Ovary (tissue), 9 donors: ENCODE data around the gene GRK6. TPM values are rescaled to one million over a fixed set of nuclear protein-coding genes. Genes with fewer than 3 reads are reported as not detected.

Experiments used
- DNase-seq, 5 donors: peaks; one replicate each; pipeline ENCODE4 v3.0.0-alpha.2; 2019 to 2020
- H3K27ac ChIP-seq, 2 donors: fragments of 200-600 bp; one replicate each; pipeline versions ENCODE4 v1.5.1 to v1.8.0; 2019 to 2022
- H3K27me3 ChIP-seq: fragments of 200-600 bp; one replicate; pipeline ENCODE4 v1.8.0; 2022
- H3K36me3 ChIP-seq: fragments of 200-600 bp; sonication (generic); one replicate; pipeline ENCODE4 v1.5.1; 2019
- H3K4me1 ChIP-seq: one replicate; pipeline ENCODE4 v1.8.1; 2013; ENCODE audit warnings: mild to moderate bottlenecking, moderate library complexity; ENCODE audit not compliant: insufficient read depth
- H3K4me3 ChIP-seq: fragments of 200-600 bp; sonication (generic); one replicate; pipeline ENCODE4 v1.5.1; 2017
- H3K9me3 ChIP-seq, 2 donors: fragments of 200-600 bp in 1 of 2; sonication (generic) in 1 of 2; one replicate each; pipeline versions ENCODE4 v1.5.1 to v1.8.1; 2013 to 2019; ENCODE audit warnings: mild to moderate bottlenecking in 1 of 2, moderate library complexity in 1 of 2
- CTCF ChIP-seq, 3 donors: fragments of 450-650 bp in 2 of 3; fragments of 200-600 bp in 1 of 3; IDR thresholded peaks; one replicate each; pipeline versions ENCODE4 v1.5.1 to v1.8.0; 2016 to 2022; ENCODE audit warnings: antibody characterized with exemption in 3 of 3, mild to moderate bottlenecking in 1 of 3
- EP300 ChIP-seq: sonication (generic); formaldehyde crosslinking; IDR thresholded peaks from one replicate; pipeline ENCODE4 v1.6.1; 2017; ENCODE audit warnings: antibody characterized with exemption
- POLR2A ChIP-seq: fragments of 450-650 bp; IDR thresholded peaks from one replicate; pipeline ENCODE4 v1.6.1; 2017; ENCODE audit warnings: antibody characterized with exemption, mild to moderate bottlenecking, moderate library complexity
- WGBS, 3 donors: extraction: QIAGEN DNeasy Blood & Tissue Kit in 1 of 3; methylation state at CpG; one replicate each; pipeline versions ENCODE4 v1.1.5 to v1.1.7; 2013 to 2017; 5-methylcytosine and 5-hydroxymethylcytosine counted together
- intact Hi-C, 4 donors: fragments of 100-400 bp; cut with DNase I; formaldehyde crosslinking; loops; one replicate each; pipeline versions ENCODE4 v1.11.0 to v1.15.1; 2022 to 2023
- polyA plus RNA-seq, 2 donors: library from polyadenylated mRNA; stranded (reverse); fragments of 200-250 nt in 1 of 2; fragments of 350-450 nt in 1 of 2; fragmentation: Illumina TruSeq in 1 of 2; extraction: RNeasy Lipid Tissue Mini Kit (QIAGEN cat#74804) in 1 of 2; gene quantifications; one replicate each; pipeline ENCODE4 v1.2.3, GENCODE V29; 2013 to 2014
- total RNA-seq, 7 donors: library from RNA; depleted of rRNA in 2 of 7; stranded (reverse); fragments of >200 nt in 2 of 7; fragmentation: NEBNext Ultra II Directional in 3 of 7; extraction: Animal tissue kit (Norgen Biotek cat#: 25700) in 3 of 7; gene quantifications; one replicate each; pipeline versions ENCODE4 v1.1.0 to v1.2.4, GENCODE V29; 2016 to 2023
- donor health status: DM: no; HTN: no; CAD: no; lungs with moderate emphysema.
- donor health status: DM: no; HTN: no; CAD: no.
- donor health status: Bipolar disorder and iron deficiency.
- donor health status: DM: yes; HTN: yes; CAD: no.
- donor health status: DM: no; HTN: no; CAD: no.
- donor health status: DM: yes; HTN: yes; CAD: no.

GRK6 gene
- total and polyA plus RNA-seq, 9 donors: 5.9 to 30.3 (median 18.6) TPM

GRCh38 chr5:177487975-177488374 is 61.5 kb downstream of the GRK6 start:
- Histone ChIP-seq H3K4me3 (no peak overlapping the region), H3K27ac (no peak overlapping the region), H3K9me3 (no peaks in the 10 kb centered on the region), H3K4me1 (no peaks in the 10 kb centered on the region), H3K27me3 (no peaks in the 10 kb centered on the region), H3K36me3 (no peaks in the 10 kb centered on the region)
- no peak for TF ChIP-seq EP300
- no peak for TF ChIP-seq POLR2A
- no peak for TF ChIP-seq CTCF (IDR thresholded peaks at IDR 0.05)
- no peak for DNase-seq
- WGBS, 3 donors: 83 to 85% (median 83%) methylated on average over 15 of the region's 15 CpGs
- intact Hi-C loops: no loop called here

GRCh38 chr5:177489119-177489716 is 62.7 kb downstream of the GRK6 start:
- no peaks in the 10 kb centered on the region for H3K9me3 ChIP-seq
- H3K36me3 ChIP-seq: no peaks in the 10 kb centered on the region
- no peaks in the 10 kb centered on the region for H3K27me3 ChIP-seq
- no peaks in the 10 kb centered on the region for H3K4me1 ChIP-seq
- no peak for TF ChIP-seq CTCF (IDR thresholded peaks at IDR 0.05)
- TF ChIP-seq POLR2A: no peak
- no peak for TF ChIP-seq EP300
- intact Hi-C loops: no loop called here
- no peak for DNase-seq
- WGBS, 3 donors: 73 to 78% (median 74%) methylated on average over 26 of the region's 26 CpGs
- no peak overlapping the region for H3K27ac ChIP-seq
- no peak overlapping the region for H3K4me3 ChIP-seq

GRCh38 chr5:177490311-177490991 is 64.0 kb downstream of the GRK6 start:
- Histone ChIP-seq H3K9me3 (no peaks in the 10 kb centered on the region), H3K36me3 (no peaks in the 10 kb centered on the region), H3K4me1 (peaks cover 8% of the 10 kb centered on the region), H3K27me3 (no peaks in the 10 kb centered on the region), H3K4me3 (no peak overlapping the region), H3K27ac (no peak overlapping the region)
- intact Hi-C loops: loop anchor here in 1 of 4 donors (10.0 kb wide), 1 partner anchor 376 kb away; no protein-coding TSS in a partner anchor
- TF ChIP-seq POLR2A (no peak), CTCF (IDR thresholded peaks at IDR 0.05) (no peak), EP300 (no peak)
- WGBS, 3 donors: 76 to 81% (median 78%) methylated on average over 15 of the region's 15 CpGs
- DNase-seq: no peak

GRCh38 chr5:177490992-177491391 is 64.5 kb downstream of the GRK6 start:
- Histone ChIP-seq H3K4me3 (no peak overlapping the region), H3K27ac (no peak overlapping the region), H3K9me3 (no peaks in the 10 kb centered on the region), H3K4me1 (peaks cover 13% of the 10 kb centered on the region), H3K36me3 (no peaks in the 10 kb centered on the region), H3K27me3 (no peaks in the 10 kb centered on the region)
- intact Hi-C loops: loop anchor here in 1 of 4 donors (10.0 kb wide), 1 partner anchor 376 kb away; no protein-coding TSS in a partner anchor
- DNase-seq: no peak
- TF ChIP-seq EP300: no peak
- no peak for TF ChIP-seq POLR2A
- no peak for TF ChIP-seq CTCF (IDR thresholded peaks at IDR 0.05)
- 84 to 88% (median 87%) methylated on average over 16 of the region's 16 CpGs for WGBS, 3 donors
